H7 (cell line): ENCODE measurements around the gene PIK3C2B. TPM values are rescaled to one million over a fixed set of nuclear protein-coding genes. Genes with fewer than 3 reads are reported as not detected.
A peak's percentile ranks its signal among the peaks of the same experiment; 100 is the strongest.
"Not testable (repeated sequence)": the region's sequence is repeated elsewhere in the genome, so short reads cannot be mapped to it uniquely, and the experiment has no call there.

ENCODE experiments used
- DNase-seq: peaks from one replicate; pipeline ENCODE4 v3.0.0; 2012
- H3K27me3 ChIP-seq: 2 replicates; pipeline ENCODE4 v1.6.0; 2011; ENCODE audit warnings: mild to moderate bottlenecking, low read length; ENCODE audit not compliant: control insufficient read depth, insufficient read depth
- H3K36me3 ChIP-seq: replicated peaks from 2 replicates; pipeline ENCODE4 v1.5.1; 2011; ENCODE audit warnings: low read length; ENCODE audit not compliant: control insufficient read depth, insufficient read depth
- H3K4me3 ChIP-seq: 2 replicates; pipeline ENCODE4 v1.5.1; 2011; ENCODE audit warnings: low read depth, mild to moderate bottlenecking, control low read depth, low read length, moderate library complexity; ENCODE audit not compliant: insufficient read depth
- total RNA-seq: library from RNA; depleted of rRNA; stranded (reverse); fragments of >200 nt; shearing (Covaris generic); gene quantifications from 2 replicates; pipeline ENCODE4 v1.2.3, GENCODE V29; 2014; rRNA removed

PIK3C2B gene
- total RNA-seq, result 14.7 and 18.1 TPM in 2 replicates

GRCh38 chr1:204494281-204495077 is at the start of gene PIK3C2B:
Gene PIK3C2B, minus strand, starts transcription at chr1:204494805. Its CDS starts 25,003 bp downstream, at chr1:204469802.
- DNase-seq, result peak; percentile 96
- H3K36me3 ChIP-seq, result no peaks in the 10 kb centered on the region
- no peaks in the 10 kb centered on the region; the same call in 1 of the 2 replicates for H3K27me3 ChIP-seq
- H3K4me3 ChIP-seq, result peak within 1 kb of the TSS; percentile 98

GRCh38 chr1:204544321-204544720 is 49.7 kb upstream of the PIK3C2B start:
- Histone ChIP-seq H3K27me3 (no peaks in the 10 kb centered on the region), H3K4me3 (no peak overlapping the region), H3K36me3 (peaks cover 36% of the 10 kb centered on the region)
- DNase-seq, result no peak

- peaks cover 31% of the 10 kb centered on the region for H3K36me3 ChIP-seq
- H3K4me3 ChIP-seq, result no peak overlapping the region
- H3K27me3 ChIP-seq, result no peaks in the 10 kb centered on the region
- no peak for DNase-seq
These were observed 47.0 kb upstream of the PIK3C2B start for GRCh38 chr1:204541626-204542025.

- DNase-seq, result no peak
- Histone ChIP-seq H3K36me3 (peaks cover 39% of the 10 kb centered on the region), H3K27me3 (no peaks in the 10 kb centered on the region), H3K4me3 (no peak overlapping the region)
These were observed 38.2 kb upstream of the PIK3C2B start for GRCh38 chr1:204532832-204533231.

- Histone ChIP-seq H3K36me3 (peaks cover 38% of the 10 kb centered on the region), H3K27me3 (no peaks in the 10 kb centered on the region), H3K4me3 (no peak overlapping the region)
- DNase-seq, result no peak
These were observed 36.3 kb upstream of the PIK3C2B start for GRCh38 chr1:204530932-204531331.

- H3K36me3 ChIP-seq, result peaks cover 37% of the 10 kb centered on the region
- no peak overlapping the region for H3K4me3 ChIP-seq
- no peaks in the 10 kb centered on the region for H3K27me3 ChIP-seq
- peak; percentile 19 for DNase-seq
These were observed 34.8 kb upstream of the PIK3C2B start for GRCh38 chr1:204529371-204529895.

GRCh38 chr1:204528677-204529076 is 34.1 kb upstream of the PIK3C2B start:
- DNase-seq, result no peak
- peaks cover 35% of the 10 kb centered on the region for H3K36me3 ChIP-seq
- H3K4me3 ChIP-seq, result no peak overlapping the region
- H3K27me3 ChIP-seq, result no peaks in the 10 kb centered on the region

GRCh38 chr1:204528241-204528640 is 33.6 kb upstream of the PIK3C2B start:
- peaks cover 34% of the 10 kb centered on the region for H3K36me3 ChIP-seq
- H3K4me3 ChIP-seq, result no peak overlapping the region
- H3K27me3 ChIP-seq, result no peaks in the 10 kb centered on the region
- no peak for DNase-seq

GRCh38 chr1:204524986-204525385 is 30.4 kb upstream of the PIK3C2B start:
- DNase-seq, result no peak
- Histone ChIP-seq H3K27me3 (no peaks in the 10 kb centered on the region), H3K4me3 (no peak overlapping the region), H3K36me3 (peaks cover 19% of the 10 kb centered on the region)

- Histone ChIP-seq H3K27me3 (no peaks in the 10 kb centered on the region), H3K4me3 (no peak overlapping the region), H3K36me3 (peaks cover 9% of the 10 kb centered on the region)
- no peak for DNase-seq
These were observed 29.1 kb upstream of the PIK3C2B start for GRCh38 chr1:204523605-204524215.

GRCh38 chr1:204521941-204522521 is 27.4 kb upstream of the PIK3C2B start:
- H3K27me3 ChIP-seq, DNase-seq, H3K4me3 ChIP-seq, H3K36me3 ChIP-seq: not testable (repeated sequence)

GRCh38 chr1:204520834-204521709 is 26.5 kb upstream of the PIK3C2B start:
- Histone ChIP-seq H3K27me3 (no peaks in the 10 kb centered on the region), H3K36me3 (peaks cover 5% of the 10 kb centered on the region), H3K4me3 (no peak overlapping the region)
- no peak for DNase-seq

GRCh38 chr1:204517382-204517781 is 22.8 kb upstream of the PIK3C2B start:
- not testable (repeated sequence) for H3K27me3 ChIP-seq, DNase-seq, H3K36me3 ChIP-seq, H3K4me3 ChIP-seq
